DOHH2 (cell line): ENCODE measurements around the gene RRM2.

Experiments
- EZH2phosphoT487 ChIP-seq: fragments of 200-600 bp; sonication (generic); IDR thresholded peaks from 2 replicates; pipeline ENCODE4 v1.6.1; 2017; ENCODE audit warnings: borderline replicate concordance, mild to moderate bottlenecking, antibody characterized with exemption, low read length, moderate library complexity, mixed read lengths
- TF ChIP-seq, protein P1 (sequence below): fragments of 200-600 bp; sonication (generic); IDR thresholded peaks from one replicate; pipeline ENCODE4 v1.5.1; 2014; ENCODE audit warnings: antibody characterized with exemption, mild to moderate bottlenecking, low read depth, low read length; ENCODE audit not compliant: poor library complexity, severe bottlenecking

DNA sequence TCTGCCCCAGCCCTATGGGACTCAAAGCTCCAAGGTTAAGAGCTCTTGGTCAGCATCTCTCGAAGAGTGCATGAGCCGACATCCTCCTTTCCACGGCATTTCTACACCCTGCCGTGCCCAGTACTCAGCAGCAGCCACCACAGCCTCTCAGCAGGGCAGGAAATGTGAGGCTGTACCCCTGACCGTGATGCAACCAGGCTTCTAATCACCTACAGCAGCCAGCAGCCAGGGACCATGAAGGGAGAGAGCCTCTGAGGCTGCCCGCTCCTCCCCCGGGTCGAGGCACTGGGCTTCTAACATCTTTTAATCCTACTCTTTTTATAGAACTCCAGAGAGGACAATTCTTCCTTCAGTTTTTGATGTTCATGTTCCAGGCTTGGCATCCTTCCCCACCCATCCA is 48.8 kb upstream of the RRM2 start:
- TF ChIP-seq, protein P1, sequence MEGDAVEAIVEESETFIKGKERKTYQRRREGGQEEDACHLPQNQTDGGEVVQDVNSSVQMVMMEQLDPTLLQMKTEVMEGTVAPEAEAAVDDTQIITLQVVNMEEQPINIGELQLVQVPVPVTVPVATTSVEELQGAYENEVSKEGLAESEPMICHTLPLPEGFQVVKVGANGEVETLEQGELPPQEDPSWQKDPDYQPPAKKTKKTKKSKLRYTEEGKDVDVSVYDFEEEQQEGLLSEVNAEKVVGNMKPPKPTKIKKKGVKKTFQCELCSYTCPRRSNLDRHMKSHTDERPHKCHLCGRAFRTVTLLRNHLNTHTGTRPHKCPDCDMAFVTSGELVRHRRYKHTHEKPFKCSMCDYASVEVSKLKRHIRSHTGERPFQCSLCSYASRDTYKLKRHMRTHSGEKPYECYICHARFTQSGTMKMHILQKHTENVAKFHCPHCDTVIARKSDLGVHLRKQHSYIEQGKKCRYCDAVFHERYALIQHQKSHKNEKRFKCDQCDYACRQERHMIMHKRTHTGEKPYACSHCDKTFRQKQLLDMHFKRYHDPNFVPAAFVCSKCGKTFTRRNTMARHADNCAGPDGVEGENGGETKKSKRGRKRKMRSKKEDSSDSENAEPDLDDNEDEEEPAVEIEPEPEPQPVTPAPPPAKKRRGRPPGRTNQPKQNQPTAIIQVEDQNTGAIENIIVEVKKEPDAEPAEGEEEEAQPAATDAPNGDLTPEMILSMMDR: no peak
- TF ChIP-seq EZH2phosphoT487: no peak
